ENCODE data around the gene EPHA8. TPM values are rescaled to one million over a fixed set of nuclear protein-coding genes. Genes with fewer than 3 reads are reported as not detected.

The EPHA8 gene
- total and polyA plus RNA-seq, 2 of the 13 experiments (the other 11 are each of a cell fraction or from before 2014, with no cell fraction given), result not detected

DNA sequence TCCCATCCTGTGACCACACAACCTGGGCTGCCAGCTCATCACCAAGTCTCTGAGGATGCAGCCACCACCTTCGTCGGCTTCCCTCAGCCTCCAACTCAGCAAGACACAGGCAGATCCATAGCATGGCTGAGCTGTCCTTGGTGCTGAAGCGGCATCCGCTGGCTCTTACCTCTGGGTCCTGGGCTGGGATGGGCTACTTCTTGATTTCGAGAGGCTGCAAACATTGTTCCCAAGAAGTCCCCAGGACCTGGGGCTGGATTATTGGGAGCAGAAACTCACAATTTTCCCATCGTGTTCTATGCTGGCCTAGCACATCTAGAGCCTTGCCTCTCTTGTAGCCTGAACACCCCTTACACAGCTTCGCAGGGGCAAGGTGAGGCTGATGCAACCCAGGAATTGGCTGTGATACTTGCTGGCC lies 48.2 kb downstream of the EPHA8 start (continued):
- TF ChIP-seq ATM (IDR thresholded peaks at IDR 0.05; ENCODE audit: borderline replicate concordance), result no peak
- TF ChIP-seq ZBTB21 (CRISPR knock-in tag; IDR thresholded peaks at IDR 0.05), result peak; percentile 17; the same call in 1 of the 2 replicates
- TF ChIP-seq KLF11 (CRISPR knock-in tag; IDR thresholded peaks at IDR 0.05), result peak; percentile 89; the same call in 1 of the 2 replicates
- no peak for TF ChIP-seq RFX1 (IDR thresholded peaks at IDR 0.05)
- no peak for TF ChIP-seq ZNF317 (CRISPR knock-in tag; IDR thresholded peaks at IDR 0.05)
- TF ChIP-seq SYNCRIP (IDR thresholded peaks at IDR 0.05; ENCODE audit: insufficient read depth, low read depth, low read length), result no peak
- TF ChIP-seq ZNF790 (CRISPR knock-in tag; IDR thresholded peaks at IDR 0.05; ENCODE audit: borderline replicate concordance), result no peak; the same call in 1 of the 2 replicates
- TF ChIP-seq FLYWCH1 (CRISPR knock-in tag; IDR thresholded peaks at IDR 0.05), result no peak
- TF ChIP-seq CENPX (CRISPR knock-in tag; IDR thresholded peaks at IDR 0.05), result no peak
- TF ChIP-seq ZNF331 (CRISPR knock-in tag; IDR thresholded peaks at IDR 0.05), result peak; percentile 64; the same call in 1 of the 2 replicates
- TF ChIP-seq MAF1 (CRISPR knock-in tag; IDR thresholded peaks at IDR 0.05; ENCODE audit: borderline replicate concordance), result no peak
- no peak for TF ChIP-seq KAT2B (IDR thresholded peaks at IDR 0.05; ENCODE audit: borderline replicate concordance, low read depth, low read length)
- no peak for TF ChIP-seq ZZZ3 (CRISPR knock-in tag; IDR thresholded peaks at IDR 0.05; ENCODE audit: borderline replicate concordance)
- TF ChIP-seq ZFP1 (CRISPR knock-in tag; IDR thresholded peaks at IDR 0.05), result no peak
- peak; percentile 65; the same call in 1 of the 2 replicates for TF ChIP-seq MEIS2 (CRISPR knock-in tag; IDR thresholded peaks at IDR 0.05)
- TF ChIP-seq, protein P1, sequence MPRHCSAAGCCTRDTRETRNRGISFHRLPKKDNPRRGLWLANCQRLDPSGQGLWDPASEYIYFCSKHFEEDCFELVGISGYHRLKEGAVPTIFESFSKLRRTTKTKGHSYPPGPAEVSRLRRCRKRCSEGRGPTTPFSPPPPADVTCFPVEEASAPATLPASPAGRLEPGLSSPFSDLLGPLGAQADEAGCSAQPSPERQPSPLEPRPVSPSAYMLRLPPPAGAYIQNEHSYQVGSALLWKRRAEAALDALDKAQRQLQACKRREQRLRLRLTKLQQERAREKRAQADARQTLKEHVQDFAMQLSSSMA (CRISPR knock-in tag; IDR thresholded peaks at IDR 0.05), result no peak
- TF ChIP-seq ZNF17 (CRISPR knock-in tag; IDR thresholded peaks at IDR 0.05), result no peak
- TF ChIP-seq SRSF4 (IDR thresholded peaks at IDR 0.05; ENCODE audit: low read depth, low read length, poor library complexity, severe bottlenecking), result no peak
- no peak for TF ChIP-seq YEATS4 (CRISPR knock-in tag; IDR thresholded peaks at IDR 0.05; ENCODE audit: borderline replicate concordance)
- no peak for TF ChIP-seq SP4 (CRISPR knock-in tag; IDR thresholded peaks at IDR 0.05)
- TF ChIP-seq, protein P2, sequence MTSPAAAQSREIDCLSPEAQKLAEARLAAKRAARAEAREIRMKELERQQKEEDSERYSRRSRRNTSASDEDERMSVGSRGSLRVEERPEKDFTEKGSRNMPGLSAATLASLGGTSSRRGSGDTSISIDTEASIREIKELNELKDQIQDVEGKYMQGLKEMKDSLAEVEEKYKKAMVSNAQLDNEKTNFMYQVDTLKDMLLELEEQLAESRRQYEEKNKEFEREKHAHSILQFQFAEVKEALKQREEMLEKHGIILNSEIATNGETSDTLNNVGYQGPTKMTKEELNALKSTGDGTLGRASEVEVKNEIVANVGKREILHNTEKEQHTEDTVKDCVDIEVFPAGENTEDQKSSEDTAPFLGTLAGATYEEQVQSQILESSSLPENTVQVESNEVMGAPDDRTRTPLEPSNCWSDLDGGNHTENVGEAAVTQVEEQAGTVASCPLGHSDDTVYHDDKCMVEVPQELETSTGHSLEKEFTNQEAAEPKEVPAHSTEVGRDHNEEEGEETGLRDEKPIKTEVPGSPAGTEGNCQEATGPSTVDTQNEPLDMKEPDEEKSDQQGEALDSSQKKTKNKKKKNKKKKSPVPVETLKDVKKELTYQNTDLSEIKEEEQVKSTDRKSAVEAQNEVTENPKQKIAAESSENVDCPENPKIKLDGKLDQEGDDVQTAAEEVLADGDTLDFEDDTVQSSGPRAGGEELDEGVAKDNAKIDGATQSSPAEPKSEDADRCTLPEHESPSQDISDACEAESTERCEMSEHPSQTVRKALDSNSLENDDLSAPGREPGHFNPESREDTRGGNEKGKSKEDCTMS (CRISPR knock-in tag; conservative IDR thresholded peaks at IDR 0.05), result 0 out of 2 replicates have a peak, but pooled peaks have one; percentile 66
- no peak for TF ChIP-seq ZNF674 (CRISPR knock-in tag; IDR thresholded peaks at IDR 0.05; ENCODE audit: low read depth)
- no peak for TF ChIP-seq TRIM24 (CRISPR knock-in tag; IDR thresholded peaks at IDR 0.05)
- TF ChIP-seq, protein P3, sequence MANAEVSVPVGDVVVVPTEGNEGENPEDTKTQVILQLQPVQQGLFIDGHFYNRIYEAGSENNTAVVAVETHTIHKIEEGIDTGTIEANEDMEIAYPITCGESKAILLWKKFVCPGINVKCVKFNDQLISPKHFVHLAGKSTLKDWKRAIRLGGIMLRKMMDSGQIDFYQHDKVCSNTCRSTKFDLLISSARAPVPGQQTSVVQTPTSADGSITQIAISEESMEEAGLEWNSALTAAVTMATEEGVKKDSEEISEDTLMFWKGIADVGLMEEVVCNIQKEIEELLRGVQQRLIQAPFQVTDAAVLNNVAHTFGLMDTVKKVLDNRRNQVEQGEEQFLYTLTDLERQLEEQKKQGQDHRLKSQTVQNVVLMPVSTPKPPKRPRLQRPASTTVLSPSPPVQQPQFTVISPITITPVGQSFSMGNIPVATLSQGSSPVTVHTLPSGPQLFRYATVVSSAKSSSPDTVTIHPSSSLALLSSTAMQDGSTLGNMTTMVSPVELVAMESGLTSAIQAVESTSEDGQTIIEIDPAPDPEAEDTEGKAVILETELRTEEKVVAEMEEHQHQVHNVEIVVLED (CRISPR knock-in tag; IDR thresholded peaks at IDR 0.05; ENCODE audit: borderline replicate concordance), result no peak
- TF ChIP-seq ETV5 (CRISPR knock-in tag; IDR thresholded peaks at IDR 0.05; ENCODE audit: borderline replicate concordance), result no peak
- TF ChIP-seq ZNF737 (CRISPR knock-in tag; IDR thresholded peaks at IDR 0.05; ENCODE audit: borderline replicate concordance), result no peak
- TF ChIP-seq NFRKB (IDR thresholded peaks at IDR 0.05), result no peak
- TF ChIP-seq, protein P4, sequence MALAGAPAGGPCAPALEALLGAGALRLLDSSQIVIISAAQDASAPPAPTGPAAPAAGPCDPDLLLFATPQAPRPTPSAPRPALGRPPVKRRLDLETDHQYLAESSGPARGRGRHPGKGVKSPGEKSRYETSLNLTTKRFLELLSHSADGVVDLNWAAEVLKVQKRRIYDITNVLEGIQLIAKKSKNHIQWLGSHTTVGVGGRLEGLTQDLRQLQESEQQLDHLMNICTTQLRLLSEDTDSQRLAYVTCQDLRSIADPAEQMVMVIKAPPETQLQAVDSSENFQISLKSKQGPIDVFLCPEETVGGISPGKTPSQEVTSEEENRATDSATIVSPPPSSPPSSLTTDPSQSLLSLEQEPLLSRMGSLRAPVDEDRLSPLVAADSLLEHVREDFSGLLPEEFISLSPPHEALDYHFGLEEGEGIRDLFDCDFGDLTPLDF (CRISPR knock-in tag; IDR thresholded peaks at IDR 0.05), result no peak
